Endodermal cell (in vitro differentiated cells): Measurements from ENCODE around the gene SOX2. TPM values are rescaled to one million over a fixed set of nuclear protein-coding genes. Genes with fewer than 3 reads are reported as not detected.

Experiments
- DNase-seq: peaks from one replicate; pipeline ENCODE4 v3.0.0-alpha.2; 2017
- H3K27ac ChIP-seq: 2 replicates; pipeline ENCODE4 v1.5.1; 2013; ENCODE audit warnings: mild to moderate bottlenecking, low read depth, low read length, moderate library complexity
- H3K27me3 ChIP-seq: 2 replicates; pipeline ENCODE4 v1.6.1; 2013; ENCODE audit warnings: mild to moderate bottlenecking, low read length, moderate library complexity; ENCODE audit not compliant: insufficient read depth, control insufficient read depth, poor library complexity, severe bottlenecking
- H3K36me3 ChIP-seq: 2 replicates; pipeline ENCODE4 v1.7.0; 2013; ENCODE audit warnings: mild to moderate bottlenecking, low read length, moderate library complexity; ENCODE audit not compliant: control insufficient read depth, insufficient read depth
- H3K4me1 ChIP-seq: one replicate; pipeline ENCODE4 v1.7.0; 2013; ENCODE audit warnings: low read length; ENCODE audit not compliant: control insufficient read depth, insufficient read depth
- H3K4me3 ChIP-seq: 2 replicates; pipeline ENCODE4 v1.5.1; 2013; ENCODE audit warnings: mild to moderate bottlenecking, low read length, moderate library complexity
- H3K9ac ChIP-seq: 2 replicates; pipeline ENCODE4 v1.6.1; 2013; ENCODE audit warnings: mild to moderate bottlenecking, low read length, moderate library complexity; ENCODE audit not compliant: poor library complexity, severe bottlenecking; ENCODE audit errors: extremely low read depth
- H3K9me3 ChIP-seq: 2 replicates; pipeline ENCODE4 v1.6.1; 2013; ENCODE audit warnings: mild to moderate bottlenecking, low read length, moderate library complexity; ENCODE audit not compliant: control insufficient read depth
- H3K27ac Mint-ChIP-seq: 2 replicates; pipeline ENCODE4 v1.8.0; 2020; ENCODE audit warnings: mixed read lengths
- H3K27me3 Mint-ChIP-seq: 2 replicates; pipeline ENCODE4 v1.8.0; 2021; ENCODE audit warnings: mild to moderate bottlenecking, mixed read lengths; ENCODE audit not compliant: insufficient read depth
- H3K36me3 Mint-ChIP-seq: 2 replicates; pipeline ENCODE4 v1.8.0; 2020; ENCODE audit warnings: low read depth, mixed read lengths
- H3K4me1 Mint-ChIP-seq: 2 replicates; pipeline ENCODE4 v1.8.0; 2020; ENCODE audit warnings: mixed read lengths
- H3K4me3 Mint-ChIP-seq: 2 replicates; pipeline ENCODE4 v1.8.0; 2020; ENCODE audit warnings: mild to moderate bottlenecking, moderate library complexity, mixed read lengths
- H3K9me3 Mint-ChIP-seq: 2 replicates; pipeline ENCODE4 v1.8.0; 2020; ENCODE audit warnings: mild to moderate bottlenecking, mixed read lengths
- WGBS, 2 experiments: methylation state at CpG; one replicate each; pipeline versions ENCODE4 v1.1.5 to v1.1.7; 2013; ENCODE audit warnings: missing lambda C conversion rate in 2 of 2, mixed read lengths in 1 of 2; ENCODE audit not compliant: insufficient coverage in 1 of 2, insufficient read length in 1 of 2; 5-methylcytosine and 5-hydroxymethylcytosine counted together
- total RNA-seq, 2 donors: library from RNA; stranded (reverse); fragmentation: NEBNext Ultra II Directional in 1 of 2; extraction: Animal tissue kit (Norgen Biotek cat#: 25700) in 1 of 2; gene quantifications; 2 replicates in 1 of 2; 3 replicates in 1 of 2; pipeline ENCODE4 v1.2.1, GENCODE V29; 2021
- TF ChIP-seq, protein P1 (sequence below): fragments of 200-600 bp; sonication (generic); conservative IDR thresholded peaks from 2 replicates; pipeline ENCODE4 v1.5.0; 2021; ENCODE audit warnings: antibody characterized with exemption, mild to moderate bottlenecking

Gene SOX2
- total RNA-seq, 2 donors from 2014 or later, result 1.8 to 39.5 TPM

DNA sequence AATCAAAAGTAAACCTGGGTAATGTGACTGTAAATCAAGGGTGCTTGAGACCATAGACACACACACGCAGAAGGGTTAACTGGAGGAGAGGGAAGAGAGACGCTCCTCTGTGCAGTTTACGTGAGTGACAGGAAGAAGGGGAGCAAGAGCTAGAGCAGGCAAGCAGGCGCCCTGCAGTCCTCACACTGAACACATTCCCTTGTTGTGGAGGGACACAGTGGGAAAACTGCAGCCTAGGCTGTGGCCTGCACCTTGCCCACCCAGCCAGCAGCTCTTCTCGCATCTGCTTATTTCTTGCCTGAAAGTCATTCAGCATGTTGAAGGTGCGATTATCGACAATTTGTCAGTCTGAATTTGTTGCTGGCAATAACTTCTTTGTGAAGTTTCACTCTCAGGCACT lies 24.2 kb downstream of the SOX2 start:
- peak overlapping the region; percentile 61 for H3K27ac ChIP-seq
- no peak overlapping the region for H3K9ac ChIP-seq
- Mint-ChIP-seq H3K4me1 (peaks cover 4% of the 10 kb centered on the region), H3K27me3 (peaks cover 26% of the 10 kb centered on the region), H3K27ac (no peak overlapping the region), H3K36me3 (no peaks in the 10 kb centered on the region), H3K4me3 (no peak overlapping the region), H3K9me3 (no peaks in the 10 kb centered on the region)
- peaks cover 6% of the 10 kb centered on the region for H3K27me3 ChIP-seq
- no peaks in the 10 kb centered on the region for H3K9me3 ChIP-seq
- H3K4me3 ChIP-seq, result no peak overlapping the region
- no peaks in the 10 kb centered on the region for H3K4me1 ChIP-seq
- no peak for DNase-seq
- H3K36me3 ChIP-seq, result no peaks in the 10 kb centered on the region
- TF ChIP-seq, protein P1, sequence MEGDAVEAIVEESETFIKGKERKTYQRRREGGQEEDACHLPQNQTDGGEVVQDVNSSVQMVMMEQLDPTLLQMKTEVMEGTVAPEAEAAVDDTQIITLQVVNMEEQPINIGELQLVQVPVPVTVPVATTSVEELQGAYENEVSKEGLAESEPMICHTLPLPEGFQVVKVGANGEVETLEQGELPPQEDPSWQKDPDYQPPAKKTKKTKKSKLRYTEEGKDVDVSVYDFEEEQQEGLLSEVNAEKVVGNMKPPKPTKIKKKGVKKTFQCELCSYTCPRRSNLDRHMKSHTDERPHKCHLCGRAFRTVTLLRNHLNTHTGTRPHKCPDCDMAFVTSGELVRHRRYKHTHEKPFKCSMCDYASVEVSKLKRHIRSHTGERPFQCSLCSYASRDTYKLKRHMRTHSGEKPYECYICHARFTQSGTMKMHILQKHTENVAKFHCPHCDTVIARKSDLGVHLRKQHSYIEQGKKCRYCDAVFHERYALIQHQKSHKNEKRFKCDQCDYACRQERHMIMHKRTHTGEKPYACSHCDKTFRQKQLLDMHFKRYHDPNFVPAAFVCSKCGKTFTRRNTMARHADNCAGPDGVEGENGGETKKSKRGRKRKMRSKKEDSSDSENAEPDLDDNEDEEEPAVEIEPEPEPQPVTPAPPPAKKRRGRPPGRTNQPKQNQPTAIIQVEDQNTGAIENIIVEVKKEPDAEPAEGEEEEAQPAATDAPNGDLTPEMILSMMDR, result no peak
- WGBS, 2 experiments, result 75 to 88% methylated on average over 3 to 7 of the region's 7 CpGs

DNA sequence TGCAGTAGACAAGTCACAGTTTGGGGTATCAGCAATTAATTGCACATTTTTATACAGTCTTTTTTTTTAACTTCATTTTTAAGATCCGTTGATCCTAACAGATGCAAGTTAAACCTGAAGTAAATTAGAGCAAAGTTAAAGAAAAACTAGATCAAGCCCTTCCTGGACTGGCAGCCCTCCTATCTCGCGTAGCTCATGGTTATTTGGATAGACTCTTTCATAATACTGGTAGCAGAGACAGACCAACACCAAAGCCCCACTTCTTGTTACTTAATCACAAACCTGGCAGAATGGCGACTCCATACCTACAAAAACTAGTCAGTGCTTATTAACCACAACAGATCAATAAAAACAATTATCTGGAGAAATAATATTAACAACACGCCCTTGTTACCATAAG lies 26.8 kb downstream of the SOX2 start:
- Mint-ChIP-seq H3K27me3 (peaks cover 16% of the 10 kb centered on the region), H3K27ac (no peak overlapping the region), H3K4me1 (peaks cover 6% of the 10 kb centered on the region), H3K9me3 (no peaks in the 10 kb centered on the region), H3K36me3 (no peaks in the 10 kb centered on the region), H3K4me3 (no peak overlapping the region)
- H3K36me3 ChIP-seq, result no peaks in the 10 kb centered on the region
- H3K4me3 ChIP-seq, result no peak overlapping the region
- no peak overlapping the region for H3K9ac ChIP-seq
- no peaks in the 10 kb centered on the region for H3K9me3 ChIP-seq
- no peaks in the 10 kb centered on the region for H3K4me1 ChIP-seq
- no peaks in the 10 kb centered on the region for H3K27me3 ChIP-seq
- no peak overlapping the region for H3K27ac ChIP-seq
- TF ChIP-seq, protein P1, result no peak
- no peak for DNase-seq
- 94% methylated on average over 2 to 5 of the region's 5 CpGs for WGBS, 2 experiments

DNA sequence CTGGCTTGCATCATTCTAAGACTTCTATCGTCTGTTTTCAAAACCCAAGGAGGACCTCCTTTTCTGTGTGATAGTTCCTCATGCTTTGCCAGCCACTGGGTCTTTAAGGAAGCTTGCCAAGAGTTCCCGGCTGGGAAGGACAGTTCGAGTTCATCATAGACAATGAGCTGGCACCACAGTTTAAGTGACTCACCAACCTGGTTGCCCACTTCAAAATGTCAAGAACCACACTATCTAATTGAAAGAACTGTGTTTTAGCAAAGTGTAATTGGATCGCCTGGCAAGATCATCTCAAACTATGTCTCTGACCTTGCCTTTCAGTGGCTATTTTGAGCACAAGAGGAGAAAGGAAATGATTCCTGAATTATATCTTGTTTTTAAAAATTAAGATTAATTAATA lies 27.9 kb downstream of the SOX2 start:
- H3K27me3 Mint-ChIP-seq, result peaks cover 11% of the 10 kb centered on the region
- no peaks in the 10 kb centered on the region for H3K36me3 Mint-ChIP-seq
- H3K4me3 Mint-ChIP-seq, result no peak overlapping the region
- no peaks in the 10 kb centered on the region for H3K9me3 Mint-ChIP-seq
- H3K4me3 ChIP-seq, result no peak overlapping the region
- no peak overlapping the region for H3K27ac ChIP-seq
- DNase-seq, result no peak
- no peak overlapping the region for H3K27ac Mint-ChIP-seq
- no peaks in the 10 kb centered on the region for H3K9me3 ChIP-seq
- no peaks in the 10 kb centered on the region for H3K27me3 ChIP-seq
- no peaks in the 10 kb centered on the region for H3K4me1 ChIP-seq
- H3K36me3 ChIP-seq, result no peaks in the 10 kb centered on the region
- peaks cover 6% of the 10 kb centered on the region for H3K4me1 Mint-ChIP-seq
- WGBS, 2 experiments, result 89 to 94% methylated on average over 3 to 4 of the region's 4 CpGs
- H3K9ac ChIP-seq, result no peak overlapping the region
- TF ChIP-seq, protein P1, result no peak
